Measurements from ENCODE around the gene ZNF354C.

The ZNF354C gene

DNA sequence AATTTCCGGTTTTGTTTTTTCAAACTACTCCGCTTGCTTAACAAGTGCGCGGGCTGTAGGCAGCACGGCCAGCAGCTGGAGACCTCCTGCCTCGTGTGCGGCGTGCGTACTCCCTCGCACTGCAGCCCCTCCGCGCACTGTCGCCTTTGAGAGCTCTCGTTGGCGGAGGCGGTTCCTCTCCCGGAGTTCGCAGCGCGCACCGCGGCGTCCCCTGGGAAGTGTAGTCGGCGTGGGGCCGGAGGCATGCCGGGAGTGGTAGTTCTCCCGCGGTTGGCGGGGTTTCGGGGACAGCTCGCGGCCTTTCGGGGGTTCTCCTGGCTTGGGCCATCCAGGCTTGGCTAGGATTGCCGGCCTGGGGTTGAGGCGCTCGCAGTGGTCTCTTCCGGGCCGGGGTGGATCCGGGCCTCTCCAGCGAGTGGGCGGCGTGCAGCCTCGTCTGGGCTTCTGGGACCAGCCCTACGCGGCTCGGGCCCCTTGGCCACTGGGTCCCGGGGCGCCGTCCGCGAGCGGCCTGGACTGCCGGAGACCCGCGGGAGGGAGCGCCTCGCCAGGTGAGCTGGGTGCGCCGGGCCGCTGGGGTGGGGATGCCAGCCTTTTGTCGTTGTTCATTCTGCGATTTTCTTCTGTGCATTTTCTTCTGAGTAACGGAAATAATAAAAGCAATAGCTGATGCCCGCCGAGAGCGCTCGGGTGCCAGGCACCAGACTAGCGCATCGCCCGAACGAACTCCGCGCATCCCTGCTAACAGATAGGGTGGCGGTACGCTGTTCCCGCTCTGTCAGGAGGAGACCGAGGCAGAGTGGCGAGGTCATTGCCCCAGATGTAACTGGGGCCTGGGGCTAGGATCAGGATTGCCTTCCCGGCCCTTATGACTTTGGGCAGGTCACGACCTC is at the start of gene ZNF354C:
TSS of gene ZNF354C (plus strand) at position 258 of the 893 bp plus-strand sequence. CDS start 1,696 bp downstream, outside the sequence.
- no peak for TF ChIP-seq CTCF (conservative IDR thresholded peaks at IDR 0.05; ENCODE audit: low read depth, low read length)
- peak within 1 kb of the TSS; percentile 82 for H3K4me3 ChIP-seq (ENCODE audit: low read depth, low read length)

GRCh38 chr5:179023528-179024189 is 36.5 kb upstream of the ZNF354C start, which contains the start of gene ZNF879:
ZNF879 (plus strand) TSS chr5:179023804; CDS start chr5:179025005, 1,201 bp downstream.
- H3K4me3 ChIP-seq (ENCODE audit: low read depth, low read length) = peak within 1 kb of the TSS; percentile 69
- no peak for TF ChIP-seq CTCF (conservative IDR thresholded peaks at IDR 0.05; ENCODE audit: low read depth, low read length)
- peak; percentile 98 for DNase-seq (ENCODE audit: low read depth)

More for the DNA sequence above, at the start of gene ZNF354C:
- peak; percentile 94 for DNase-seq (ENCODE audit: low read depth)

DNA sequence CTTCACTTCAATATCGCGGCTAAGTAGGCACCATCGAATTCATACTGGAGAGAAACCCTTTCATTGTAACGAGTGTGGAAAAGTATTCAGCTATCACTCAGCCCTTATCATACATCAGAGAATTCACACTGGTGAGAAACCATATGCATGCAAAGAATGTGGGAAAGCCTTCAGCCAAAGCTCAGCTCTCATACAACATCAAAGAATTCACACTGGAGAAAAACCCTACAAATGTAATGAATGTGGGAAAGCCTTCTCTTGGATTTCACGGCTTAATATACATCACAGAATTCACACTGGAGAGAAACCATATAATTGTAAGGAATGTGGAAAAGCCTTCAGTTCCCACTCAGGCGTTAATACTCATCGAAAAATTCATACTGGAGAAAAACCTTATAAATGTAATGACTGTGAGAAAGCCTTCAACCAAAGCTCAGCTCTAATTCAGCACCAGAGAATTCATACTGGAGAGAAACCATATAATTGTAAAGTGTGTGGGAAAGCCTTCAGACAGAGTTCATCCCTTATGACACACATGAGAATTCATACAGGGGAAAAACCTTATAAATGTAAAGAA is 27.1 kb upstream of the ZNF354C start:
- H3K4me3 ChIP-seq (ENCODE audit: low read depth, low read length) = no peak overlapping the region
- peak; percentile 4 for DNase-seq (ENCODE audit: low read depth)
- no peak for TF ChIP-seq CTCF (conservative IDR thresholded peaks at IDR 0.05; ENCODE audit: low read depth, low read length)

- no peak for DNase-seq (ENCODE audit: low read depth)
- no peak overlapping the region for H3K4me3 ChIP-seq (ENCODE audit: low read depth, low read length)
- TF ChIP-seq CTCF (conservative IDR thresholded peaks at IDR 0.05; ENCODE audit: low read depth, low read length) = no peak
Measured at GRCh38 chr5:179044765-179045164, 15.4 kb upstream of the ZNF354C start.

DNA sequence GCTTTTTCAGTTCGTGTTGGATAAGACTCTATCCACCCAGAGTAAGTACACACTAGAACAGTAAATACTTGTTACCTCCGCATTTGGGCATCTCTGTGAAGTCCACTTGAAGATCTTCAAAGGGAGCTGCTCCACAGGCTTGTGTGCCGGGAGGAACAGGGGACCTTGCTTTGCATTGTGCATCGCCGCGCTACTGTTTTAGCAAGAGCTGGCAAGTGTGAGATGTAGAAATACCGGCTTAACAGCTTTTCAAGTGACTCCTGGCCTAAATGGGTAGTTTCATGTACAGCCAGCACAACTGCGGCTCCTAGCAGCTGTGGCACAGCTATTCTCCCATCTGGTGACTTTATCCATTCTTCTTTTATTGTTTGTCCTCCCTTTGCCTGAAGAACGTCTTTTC is 8.4 kb upstream of the ZNF354C start:
- no peak for DNase-seq (ENCODE audit: low read depth)
- no peak overlapping the region for H3K4me3 ChIP-seq (ENCODE audit: low read depth, low read length)
- TF ChIP-seq CTCF (conservative IDR thresholded peaks at IDR 0.05; ENCODE audit: low read depth, low read length) = no peak

GRCh38 chr5:179054036-179054785 is 6.0 kb upstream of the ZNF354C start:
- TF ChIP-seq CTCF (conservative IDR thresholded peaks at IDR 0.05; ENCODE audit: low read depth, low read length) = no peak
- no peak for DNase-seq (ENCODE audit: low read depth)
- no peak overlapping the region for H3K4me3 ChIP-seq (ENCODE audit: low read depth, low read length)

Data from choroid plexus epithelial cell (primary cell).